Right hindlimb (tissue), 1 donor: Measurements from ENCODE around the gene INTS3.

Experiments used
- DNase-seq: peaks from one replicate; pipeline ENCODE4 v3.0.0-alpha.2; 2018

INTS3 gene

DNA sequence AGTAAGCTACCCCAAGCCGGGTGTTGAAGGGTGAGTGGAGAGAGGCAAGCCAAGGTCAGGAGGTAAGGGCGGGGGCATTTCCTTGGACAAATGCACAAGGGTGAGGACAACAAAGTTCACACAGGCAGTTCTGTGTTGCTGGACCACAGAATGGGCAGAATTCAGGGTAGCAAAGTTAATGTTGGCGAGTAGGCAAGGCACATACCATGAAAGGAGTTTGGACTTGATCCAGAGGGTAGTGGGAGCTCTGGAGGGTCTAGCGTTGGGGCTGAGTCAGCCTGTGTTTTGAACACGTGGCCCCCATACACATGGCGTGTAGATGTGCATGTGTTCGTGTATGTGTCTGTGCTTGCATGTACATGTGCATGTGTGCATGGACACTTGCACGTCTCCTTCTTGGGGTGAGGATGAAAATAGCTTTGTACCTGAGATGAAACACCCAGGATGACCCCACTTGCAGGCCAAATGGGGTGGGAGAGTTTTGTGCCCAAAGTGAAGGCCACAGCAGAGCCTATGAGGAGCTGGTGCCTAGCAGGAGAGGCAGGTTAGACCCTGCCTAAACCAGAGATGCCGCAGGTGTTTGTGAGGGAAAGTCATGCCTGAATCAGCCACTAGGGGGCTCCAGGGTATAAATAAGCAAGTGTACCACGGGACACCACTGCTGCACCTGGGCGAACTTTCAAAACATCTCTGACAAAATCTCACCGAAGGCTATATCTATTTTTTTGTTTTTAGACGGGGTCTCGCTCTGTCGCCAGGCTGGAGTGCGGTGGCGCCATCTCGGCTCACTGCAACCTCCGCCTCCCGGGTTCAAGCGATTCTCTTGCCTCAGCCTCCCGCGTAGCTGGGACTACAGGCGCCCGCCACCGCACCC lies 69.2 kb downstream of the INTS3 start:
- DNase-seq: peak; percentile 68

- no peak for DNase-seq
Measured at GRCh38 chr1:153798468-153798780, 70.6 kb downstream of the INTS3 start.

DNA sequence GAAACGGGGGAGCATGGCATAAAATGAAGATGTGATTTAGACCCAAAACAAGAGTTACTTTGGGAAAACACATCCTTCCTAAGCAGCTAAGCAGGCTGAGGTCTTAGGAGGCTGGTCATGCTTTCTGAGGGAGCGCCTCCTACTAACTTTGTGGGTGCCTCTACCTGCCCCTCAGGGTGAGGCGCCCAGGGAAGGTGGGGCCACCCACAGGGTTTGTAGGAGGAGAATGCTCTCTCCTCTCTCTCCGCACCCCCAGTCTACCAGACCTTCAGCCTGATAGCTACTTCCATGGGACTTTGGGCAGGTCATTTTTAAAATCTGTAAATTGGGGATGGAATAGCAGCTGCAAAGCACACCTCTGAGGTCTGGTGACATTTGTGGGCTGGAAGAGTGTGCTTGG lies 71.2 kb downstream of the INTS3 start:
- DNase-seq: no peak

GRCh38 chr1:153799566-153800465 lies 72.0 kb downstream of the INTS3 start:
- no peak for DNase-seq

GRCh38 chr1:153800516-153800915 lies 72.7 kb downstream of the INTS3 start:
- no peak for DNase-seq

- no peak for DNase-seq
Measured at GRCh38 chr1:153801028-153801625, 73.3 kb downstream of the INTS3 start.

DNA sequence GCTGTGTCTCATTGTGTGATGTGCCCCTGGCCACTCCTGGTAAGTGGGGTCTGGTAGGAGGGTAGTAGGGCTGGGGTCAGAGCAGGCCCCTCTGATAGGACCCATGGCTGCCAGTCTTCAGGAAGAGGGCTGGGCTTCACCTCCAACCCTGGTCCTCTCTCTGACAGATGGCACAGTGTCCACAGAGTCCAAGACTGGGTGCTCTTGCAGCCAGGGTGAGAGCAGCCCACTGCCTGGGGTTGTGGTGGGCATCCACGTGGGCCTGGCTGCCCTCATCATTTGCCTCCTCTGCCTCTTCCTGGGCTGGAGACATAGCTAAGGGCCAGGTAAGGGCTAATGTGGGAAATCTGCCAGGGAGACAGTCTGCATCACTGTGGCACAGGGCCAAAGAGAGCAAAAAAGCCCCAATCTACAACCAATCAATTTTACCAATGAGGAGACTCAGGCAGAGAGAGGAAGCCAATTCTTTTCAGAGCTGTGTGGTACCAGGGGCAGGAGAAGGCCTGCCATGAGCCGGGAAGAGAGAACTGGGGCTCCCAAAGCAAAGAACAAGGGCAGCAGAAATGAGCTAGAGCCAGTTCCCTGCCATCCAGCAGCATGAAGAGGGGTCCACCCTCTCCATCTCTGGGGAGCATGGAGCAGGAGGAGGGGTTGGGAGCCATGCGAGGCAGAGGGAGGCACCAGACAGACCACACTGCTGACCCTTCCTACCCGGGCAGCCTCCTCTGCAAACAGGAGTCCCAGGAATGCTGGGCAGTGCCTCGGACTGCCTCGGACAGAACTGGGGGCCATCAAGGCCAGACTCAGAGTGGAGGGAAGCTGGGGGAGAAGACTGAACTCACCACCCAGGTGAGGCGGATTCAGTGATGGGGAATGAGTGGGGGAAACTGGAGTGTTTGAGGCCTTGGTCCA lies 74.2 kb downstream of the INTS3 start:
- DNase-seq: no peak

- no peak for DNase-seq
Measured at GRCh38 chr1:153803470-153804056, 75.7 kb downstream of the INTS3 start.

GRCh38 chr1:153804112-153804511 lies 76.3 kb downstream of the INTS3 start:
- no peak for DNase-seq

GRCh38 chr1:153805042-153805745 lies 77.3 kb downstream of the INTS3 start:
- DNase-seq: no peak

- DNase-seq: no peak
Measured at GRCh38 chr1:153805886-153806719, 78.3 kb downstream of the INTS3 start.

- DNase-seq: no peak
Measured at GRCh38 chr1:153816283-153816889, 88.5 kb downstream of the INTS3 start.

DNA sequence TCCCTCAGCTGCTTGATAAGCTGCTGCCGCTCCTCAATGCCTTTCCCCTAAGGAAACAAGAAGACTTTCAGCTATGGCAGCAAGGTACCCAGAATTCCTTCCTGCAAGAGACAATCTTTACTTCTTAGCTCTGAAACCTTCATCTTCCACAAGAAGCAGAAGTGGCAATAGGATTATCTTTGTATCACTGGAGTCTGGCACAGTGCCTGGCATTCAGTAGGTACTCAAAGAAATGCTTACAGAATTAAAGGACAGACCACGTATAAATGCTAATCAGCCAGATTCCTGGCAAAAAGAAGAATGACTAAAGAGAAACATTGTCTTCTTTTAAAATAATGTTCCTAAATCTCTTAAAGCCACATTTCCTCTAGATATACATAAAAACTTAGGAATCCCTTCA lies 91.0 kb downstream of the INTS3 start:
- DNase-seq: no peak
